ENCODE data around the gene FAM131A.

Gene FAM131A

DNA sequence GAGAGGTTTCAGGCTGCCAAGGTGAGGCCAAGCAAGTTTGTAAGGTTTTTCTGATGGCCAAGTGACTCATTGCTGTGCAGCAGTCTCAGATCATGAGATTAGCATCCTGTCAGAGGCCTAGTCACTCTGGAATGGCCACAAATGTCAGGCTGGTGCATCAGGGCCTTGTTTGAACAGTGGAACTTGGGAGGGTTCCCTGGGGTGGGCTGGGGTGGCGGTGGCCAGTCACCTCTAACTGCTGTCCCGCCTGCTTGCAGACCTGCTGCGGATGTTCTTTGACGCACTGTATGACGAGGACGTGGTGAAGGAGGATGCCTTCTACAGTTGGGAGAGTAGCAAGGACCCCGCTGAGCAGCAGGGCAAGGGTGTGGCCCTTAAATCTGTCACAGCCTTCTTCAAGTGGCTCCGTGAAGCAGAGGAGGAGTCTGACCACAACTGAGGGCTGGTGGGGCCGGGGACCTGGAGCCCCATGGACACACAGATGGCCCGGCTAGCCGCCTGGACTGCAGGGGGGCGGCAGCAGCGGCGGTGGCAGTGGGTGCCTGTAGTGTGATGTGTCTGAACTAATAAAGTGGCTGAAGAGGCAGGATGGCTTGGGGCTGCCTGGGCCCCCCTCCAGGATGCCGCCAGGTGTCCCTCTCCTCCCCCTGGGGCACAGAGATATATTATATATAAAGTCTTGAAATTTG is 2.8 kb upstream of the FAM131A start:
- Histone ChIP-seq H3K9me3 (ENCODE audit: control insufficient read depth, insufficient read depth, low read depth, low read length) (no peaks in the 10 kb centered on the region), H3K36me3 (ENCODE audit: control insufficient read depth in 2 of 2, insufficient read depth in 1 of 2, low read length in 2 of 2) (peaks cover 13 to 66% of the 10 kb centered on the region in 2 experiments), H3K4me1 (ENCODE audit: control insufficient read depth, insufficient read depth, low read length) (no peaks in the 10 kb centered on the region), H3K27ac (ENCODE audit: extremely low read depth, low read depth, low read length) (peak overlapping the region; percentile 17), H3K4me3 (ENCODE audit: low read depth, low read length) (no peak overlapping the region)
- ChIA-PET POLR2A (interaction anchor here (0.8 to 1.2 kb wide), 2 partner anchors 15 to 19 kb away, joined by 3 to 5 read pairs; no protein-coding TSS in a partner anchor), CTCF (no interaction called here)
- TF ChIP-seq, protein P1, sequence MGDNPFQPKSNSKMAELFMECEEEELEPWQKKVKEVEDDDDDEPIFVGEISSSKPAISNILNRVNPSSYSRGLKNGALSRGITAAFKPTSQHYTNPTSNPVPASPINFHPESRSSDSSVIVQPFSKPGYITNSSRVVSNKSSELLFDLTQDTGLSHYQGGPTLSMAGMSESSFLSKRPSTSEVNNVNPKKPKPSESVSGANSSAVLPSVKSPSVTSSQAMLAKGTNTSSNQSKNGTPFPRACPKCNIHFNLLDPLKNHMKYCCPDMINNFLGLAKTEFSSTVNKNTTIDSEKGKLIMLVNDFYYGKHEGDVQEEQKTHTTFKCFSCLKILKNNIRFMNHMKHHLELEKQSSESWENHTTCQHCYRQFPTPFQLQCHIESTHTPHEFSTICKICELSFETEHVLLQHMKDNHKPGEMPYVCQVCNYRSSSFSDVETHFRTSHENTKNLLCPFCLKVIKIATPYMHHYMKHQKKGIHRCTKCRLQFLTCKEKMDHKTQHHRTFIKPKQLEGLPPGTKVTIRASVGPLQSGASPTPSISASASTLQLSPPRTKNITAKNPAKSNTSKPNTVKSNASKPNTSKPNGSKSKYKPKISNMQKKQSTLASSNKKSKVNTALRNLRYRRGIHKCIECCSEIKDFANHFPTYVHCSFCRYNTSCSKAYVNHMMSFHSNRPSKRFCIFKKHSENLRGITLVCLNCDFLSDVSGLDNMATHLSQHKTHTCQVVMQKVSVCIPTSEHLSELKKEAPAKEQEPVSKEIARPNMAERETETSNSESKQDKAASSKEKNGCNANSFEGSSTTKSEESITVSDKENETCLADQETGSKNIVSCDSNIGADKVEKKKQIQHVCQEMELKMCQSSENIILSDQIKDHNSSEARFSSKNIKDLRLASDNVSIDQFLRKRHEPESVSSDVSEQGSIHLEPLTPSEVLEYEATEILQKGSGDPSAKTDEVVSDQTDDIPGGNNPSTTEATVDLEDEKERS (tag by site-specific recombination; IDR thresholded peaks at IDR 0.05), result no peak
- TF ChIP-seq, protein P2, sequence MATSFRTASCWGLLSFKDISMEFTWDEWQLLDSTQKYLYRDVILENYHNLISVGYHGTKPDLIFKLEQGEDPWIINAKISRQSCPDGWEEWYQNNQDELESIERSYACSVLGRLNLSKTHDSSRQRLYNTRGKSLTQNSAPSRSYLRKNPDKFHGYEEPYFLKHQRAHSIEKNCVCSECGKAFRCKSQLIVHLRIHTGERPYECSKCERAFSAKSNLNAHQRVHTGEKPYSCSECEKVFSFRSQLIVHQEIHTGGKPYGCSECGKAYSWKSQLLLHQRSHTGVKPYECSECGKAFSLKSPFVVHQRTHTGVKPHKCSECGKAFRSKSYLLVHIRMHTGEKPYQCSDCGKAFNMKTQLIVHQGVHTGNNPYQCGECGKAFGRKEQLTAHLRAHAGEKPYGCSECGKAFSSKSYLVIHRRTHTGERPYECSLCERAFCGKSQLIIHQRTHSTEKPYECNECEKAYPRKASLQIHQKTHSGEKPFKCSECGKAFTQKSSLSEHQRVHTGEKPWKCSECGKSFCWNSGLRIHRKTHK (tag by site-specific recombination; IDR thresholded peaks at IDR 0.05), result no peak
- TF ChIP-seq, protein P3, sequence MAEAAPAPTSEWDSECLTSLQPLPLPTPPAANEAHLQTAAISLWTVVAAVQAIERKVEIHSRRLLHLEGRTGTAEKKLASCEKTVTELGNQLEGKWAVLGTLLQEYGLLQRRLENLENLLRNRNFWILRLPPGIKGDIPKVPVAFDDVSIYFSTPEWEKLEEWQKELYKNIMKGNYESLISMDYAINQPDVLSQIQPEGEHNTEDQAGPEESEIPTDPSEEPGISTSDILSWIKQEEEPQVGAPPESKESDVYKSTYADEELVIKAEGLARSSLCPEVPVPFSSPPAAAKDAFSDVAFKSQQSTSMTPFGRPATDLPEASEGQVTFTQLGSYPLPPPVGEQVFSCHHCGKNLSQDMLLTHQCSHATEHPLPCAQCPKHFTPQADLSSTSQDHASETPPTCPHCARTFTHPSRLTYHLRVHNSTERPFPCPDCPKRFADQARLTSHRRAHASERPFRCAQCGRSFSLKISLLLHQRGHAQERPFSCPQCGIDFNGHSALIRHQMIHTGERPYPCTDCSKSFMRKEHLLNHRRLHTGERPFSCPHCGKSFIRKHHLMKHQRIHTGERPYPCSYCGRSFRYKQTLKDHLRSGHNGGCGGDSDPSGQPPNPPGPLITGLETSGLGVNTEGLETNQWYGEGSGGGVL (tag by site-specific recombination; IDR thresholded peaks at IDR 0.05), result no peak
- no peak for TF ChIP-seq MEIS1 (CRISPR knock-in tag; IDR thresholded peaks at IDR 0.05; ENCODE audit: borderline replicate concordance)
- TF ChIP-seq ZNF660 (tag by site-specific recombination; IDR thresholded peaks at IDR 0.05), result no peak
- no peak for TF ChIP-seq ZNF423 (tag by site-specific recombination; IDR thresholded peaks at IDR 0.05)
- no peak for TF ChIP-seq SETDB1 (IDR thresholded peaks at IDR 0.05; ENCODE audit: insufficient read length, low read length)
- no peak for TF ChIP-seq ZNF501 (tag by site-specific recombination; IDR thresholded peaks at IDR 0.05)
- no peak for TF ChIP-seq ZSCAN30 (tag by site-specific recombination; IDR thresholded peaks at IDR 0.05)
- no peak for TF ChIP-seq ZNF670 (tag by site-specific recombination; IDR thresholded peaks at IDR 0.05; ENCODE audit: low read depth)
- no peak for TF ChIP-seq ZNF776 (tag by site-specific recombination; IDR thresholded peaks at IDR 0.05; ENCODE audit: borderline replicate concordance)
- no peak for TF ChIP-seq FEZF1 (tag by site-specific recombination; IDR thresholded peaks at IDR 0.05)
- TF ChIP-seq ZBTB8A (tag by site-specific recombination; IDR thresholded peaks at IDR 0.05), result no peak
- no peak for TF ChIP-seq ZNF174 (tag by site-specific recombination; IDR thresholded peaks at IDR 0.05)
- TF ChIP-seq, protein P4, sequence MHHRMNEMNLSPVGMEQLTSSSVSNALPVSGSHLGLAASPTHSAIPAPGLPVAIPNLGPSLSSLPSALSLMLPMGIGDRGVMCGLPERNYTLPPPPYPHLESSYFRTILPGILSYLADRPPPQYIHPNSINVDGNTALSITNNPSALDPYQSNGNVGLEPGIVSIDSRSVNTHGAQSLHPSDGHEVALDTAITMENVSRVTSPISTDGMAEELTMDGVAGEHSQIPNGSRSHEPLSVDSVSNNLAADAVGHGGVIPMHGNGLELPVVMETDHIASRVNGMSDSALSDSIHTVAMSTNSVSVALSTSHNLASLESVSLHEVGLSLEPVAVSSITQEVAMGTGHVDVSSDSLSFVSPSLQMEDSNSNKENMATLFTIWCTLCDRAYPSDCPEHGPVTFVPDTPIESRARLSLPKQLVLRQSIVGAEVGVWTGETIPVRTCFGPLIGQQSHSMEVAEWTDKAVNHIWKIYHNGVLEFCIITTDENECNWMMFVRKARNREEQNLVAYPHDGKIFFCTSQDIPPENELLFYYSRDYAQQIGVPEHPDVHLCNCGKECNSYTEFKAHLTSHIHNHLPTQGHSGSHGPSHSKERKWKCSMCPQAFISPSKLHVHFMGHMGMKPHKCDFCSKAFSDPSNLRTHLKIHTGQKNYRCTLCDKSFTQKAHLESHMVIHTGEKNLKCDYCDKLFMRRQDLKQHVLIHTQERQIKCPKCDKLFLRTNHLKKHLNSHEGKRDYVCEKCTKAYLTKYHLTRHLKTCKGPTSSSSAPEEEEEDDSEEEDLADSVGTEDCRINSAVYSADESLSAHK (tag by site-specific recombination; IDR thresholded peaks at IDR 0.05), result no peak
- TF ChIP-seq ZFHX2 (tag by site-specific recombination; conservative IDR thresholded peaks at IDR 0.05), result peak; percentile 31
- no peak for TF ChIP-seq ZNF140 (tag by site-specific recombination; IDR thresholded peaks at IDR 0.05)
- TF ChIP-seq KLF1 (tag by site-specific recombination; IDR thresholded peaks at IDR 0.05), result peak; percentile 88
- TF ChIP-seq, protein P5, sequence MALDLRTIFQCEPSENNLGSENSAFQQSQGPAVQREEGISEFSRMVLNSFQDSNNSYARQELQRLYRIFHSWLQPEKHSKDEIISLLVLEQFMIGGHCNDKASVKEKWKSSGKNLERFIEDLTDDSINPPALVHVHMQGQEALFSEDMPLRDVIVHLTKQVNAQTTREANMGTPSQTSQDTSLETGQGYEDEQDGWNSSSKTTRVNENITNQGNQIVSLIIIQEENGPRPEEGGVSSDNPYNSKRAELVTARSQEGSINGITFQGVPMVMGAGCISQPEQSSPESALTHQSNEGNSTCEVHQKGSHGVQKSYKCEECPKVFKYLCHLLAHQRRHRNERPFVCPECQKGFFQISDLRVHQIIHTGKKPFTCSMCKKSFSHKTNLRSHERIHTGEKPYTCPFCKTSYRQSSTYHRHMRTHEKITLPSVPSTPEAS (tag by site-specific recombination; IDR thresholded peaks at IDR 0.05), result no peak
- TF ChIP-seq, protein P6, sequence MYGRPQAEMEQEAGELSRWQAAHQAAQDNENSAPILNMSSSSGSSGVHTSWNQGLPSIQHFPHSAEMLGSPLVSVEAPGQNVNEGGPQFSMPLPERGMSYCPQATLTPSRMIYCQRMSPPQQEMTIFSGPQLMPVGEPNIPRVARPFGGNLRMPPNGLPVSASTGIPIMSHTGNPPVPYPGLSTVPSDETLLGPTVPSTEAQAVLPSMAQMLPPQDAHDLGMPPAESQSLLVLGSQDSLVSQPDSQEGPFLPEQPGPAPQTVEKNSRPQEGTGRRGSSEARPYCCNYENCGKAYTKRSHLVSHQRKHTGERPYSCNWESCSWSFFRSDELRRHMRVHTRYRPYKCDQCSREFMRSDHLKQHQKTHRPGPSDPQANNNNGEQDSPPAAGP (tag by site-specific recombination; IDR thresholded peaks at IDR 0.05), result no peak; the same call in none of the 2 replicates
- no peak for TF ChIP-seq TRIM28 (IDR thresholded peaks at IDR 0.05; ENCODE audit: borderline replicate concordance, low read length)
- TF ChIP-seq, protein P7, sequence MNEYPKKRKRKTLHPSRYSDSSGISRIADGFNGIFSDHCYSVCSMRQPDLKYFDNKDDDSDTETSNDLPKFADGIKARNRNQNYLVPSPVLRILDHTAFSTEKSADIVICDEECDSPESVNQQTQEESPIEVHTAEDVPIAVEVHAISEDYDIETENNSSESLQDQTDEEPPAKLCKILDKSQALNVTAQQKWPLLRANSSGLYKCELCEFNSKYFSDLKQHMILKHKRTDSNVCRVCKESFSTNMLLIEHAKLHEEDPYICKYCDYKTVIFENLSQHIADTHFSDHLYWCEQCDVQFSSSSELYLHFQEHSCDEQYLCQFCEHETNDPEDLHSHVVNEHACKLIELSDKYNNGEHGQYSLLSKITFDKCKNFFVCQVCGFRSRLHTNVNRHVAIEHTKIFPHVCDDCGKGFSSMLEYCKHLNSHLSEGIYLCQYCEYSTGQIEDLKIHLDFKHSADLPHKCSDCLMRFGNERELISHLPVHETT (tag by site-specific recombination; IDR thresholded peaks at IDR 0.05), result no peak
- TF ChIP-seq ZBTB17 (tag by site-specific recombination; IDR thresholded peaks at IDR 0.05), result no peak; the same call in 1 of the 2 replicates
